Mesenteric fat pad (tissue), 1 donor: ENCODE results near the gene ERN1. TPM values are rescaled to one million over a fixed set of nuclear protein-coding genes. Genes with fewer than 3 reads are reported as not detected.
"Not testable (repeated sequence)": the region's sequence is repeated elsewhere in the genome, so short reads cannot be mapped to it uniquely, and the experiment has no call there.

ENCODE experiments used
- DNase-seq: peaks from one replicate; pipeline ENCODE4 v3.0.0-alpha.2; 2020; ENCODE audit warnings: low spot score
- long read RNA-seq: library from polyadenylated mRNA; unstranded; transcript quantifications from one replicate; pipeline ENCODE4 v2.0.0, GENCODE V29; 2020
- total RNA-seq: library from RNA; stranded (reverse); fragmentation: NEBNext Ultra II Directional; extraction: Animal tissue kit (Norgen Biotek cat#: 25700); gene quantifications from one replicate; pipeline ENCODE4 v1.2.1, GENCODE V29; 2021
- donor health status: DM: yes; HTN: yes; CAD: no.

ERN1 gene
- 27.1 TPM for total RNA-seq
- long read RNA-seq, partial matches to known transcripts = 0 of 11 reads
- long read RNA-seq, other reads (novel, unspliced or antisense) = 11 of 11 reads

- peak; percentile 98 for DNase-seq
Measured at GRCh38 chr17:64129765-64130558, at the start of gene ERN1. ERN1 (minus strand) TSS chr17:64130144; CDS start chr17:64130029, 115 bp downstream.

- DNase-seq = not testable (repeated sequence)
Measured at GRCh38 chr17:64179024-64179423, 49.1 kb upstream of the ERN1 start.

- no peak for DNase-seq
Measured at GRCh38 chr17:64178011-64178825, 48.3 kb upstream of the ERN1 start.

DNA sequence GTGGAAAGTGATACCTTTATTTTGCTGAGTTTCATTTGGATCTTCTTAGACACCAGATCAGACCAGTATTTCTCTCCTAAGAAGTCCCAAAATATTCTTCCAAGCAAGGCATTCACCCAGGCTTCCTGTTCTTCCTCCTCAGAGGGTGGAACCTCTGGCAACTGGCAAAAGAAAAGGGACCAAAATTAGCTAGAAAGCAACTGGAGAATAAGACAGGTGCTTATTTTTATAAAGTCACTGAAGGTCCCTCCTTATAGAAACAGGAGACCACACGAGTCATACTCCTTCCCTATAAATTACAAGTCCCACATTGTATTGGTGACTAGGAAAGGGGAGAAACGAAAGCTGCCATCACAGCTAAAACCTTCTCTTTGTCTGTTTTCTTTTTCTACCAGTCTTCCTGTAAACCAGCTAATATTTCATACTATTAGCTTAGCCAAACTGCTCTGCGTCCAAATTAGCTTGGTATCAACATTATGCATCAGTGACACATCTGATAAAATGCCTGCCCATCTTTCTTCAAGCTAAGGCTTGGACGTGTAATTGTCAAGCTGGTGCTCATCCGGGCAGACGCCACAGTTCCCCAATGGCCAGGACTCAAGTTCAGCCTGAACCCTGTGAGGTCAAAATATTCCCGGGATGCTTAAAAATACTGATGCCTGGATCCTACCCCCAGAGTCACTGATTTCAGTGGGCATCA, 47.5 kb upstream of the ERN1 start:
- no peak for DNase-seq

GRCh38 chr17:64176556-64176955, 46.6 kb upstream of the ERN1 start:
- no peak for DNase-seq

GRCh38 chr17:64174686-64175456, 44.9 kb upstream of the ERN1 start:
- no peak for DNase-seq

- DNase-seq = no peak
Measured at GRCh38 chr17:64173646-64174045, 43.7 kb upstream of the ERN1 start.

GRCh38 chr17:64172510-64172909, 42.6 kb upstream of the ERN1 start:
- DNase-seq = no peak

GRCh38 chr17:64171041-64171440, 41.1 kb upstream of the ERN1 start:
- DNase-seq = no peak

DNA sequence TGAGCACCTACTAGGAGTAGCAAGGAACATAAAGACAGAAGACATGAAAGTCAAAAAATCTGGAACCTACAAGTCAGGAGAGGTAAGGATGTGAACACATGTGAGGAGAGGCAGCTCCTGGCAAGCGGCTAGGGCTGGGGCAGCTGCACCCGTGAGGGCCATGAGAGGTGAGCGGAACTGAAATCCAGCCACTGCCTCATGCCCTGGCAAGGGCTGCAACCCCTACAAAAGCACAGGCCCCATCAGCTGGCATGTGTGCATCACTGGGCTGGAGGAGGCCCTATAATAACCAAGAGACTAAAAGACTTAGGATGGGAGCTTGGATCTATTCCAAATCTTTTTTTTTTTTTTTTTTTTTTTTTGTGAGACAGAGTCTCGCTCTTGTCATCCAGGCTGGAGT, 40.3 kb upstream of the ERN1 start:
- DNase-seq = no peak

DNA sequence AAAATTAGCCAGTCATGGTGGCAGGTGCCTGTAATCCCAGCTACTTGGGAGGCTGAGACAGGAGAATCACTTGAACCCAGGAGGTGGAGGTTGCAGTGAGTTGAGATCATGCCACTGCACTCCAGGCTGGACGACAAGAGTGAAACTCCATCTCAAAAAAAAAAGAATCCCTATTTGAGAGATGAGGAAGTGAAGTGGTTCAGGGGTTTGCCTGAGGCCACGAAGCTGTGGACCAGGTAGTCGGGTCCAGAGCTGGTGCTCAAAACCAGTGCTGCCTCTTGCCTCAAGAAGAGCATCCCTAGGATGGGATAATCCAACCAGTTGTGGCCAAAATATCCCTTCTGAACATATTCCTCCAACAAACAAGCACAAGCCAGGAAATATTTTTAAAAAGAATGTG, 37.7 kb upstream of the ERN1 start:
- not testable (repeated sequence) for DNase-seq

GRCh38 chr17:64166876-64167275, 36.9 kb upstream of the ERN1 start:
- no peak for DNase-seq

DNA sequence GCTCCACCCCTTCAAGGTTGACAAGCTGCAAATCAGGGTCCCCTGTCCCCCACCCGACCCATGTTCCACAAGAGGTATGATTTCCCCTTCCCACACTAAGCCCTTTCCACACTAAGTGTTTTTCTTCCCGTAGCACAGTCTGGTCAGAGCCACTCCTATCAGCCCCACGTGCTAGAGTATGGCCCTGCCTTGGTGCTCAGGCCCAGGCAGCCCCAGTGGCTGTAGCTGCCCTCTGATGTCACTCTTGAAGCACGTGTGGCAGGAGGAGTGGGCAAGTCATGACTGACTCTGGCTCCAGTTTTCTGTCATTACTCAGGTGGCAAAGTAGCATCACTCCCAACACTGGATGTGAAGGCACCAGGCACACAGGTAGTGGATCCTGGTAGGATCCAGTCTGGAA, 35.4 kb upstream of the ERN1 start:
- DNase-seq = no peak

DNA sequence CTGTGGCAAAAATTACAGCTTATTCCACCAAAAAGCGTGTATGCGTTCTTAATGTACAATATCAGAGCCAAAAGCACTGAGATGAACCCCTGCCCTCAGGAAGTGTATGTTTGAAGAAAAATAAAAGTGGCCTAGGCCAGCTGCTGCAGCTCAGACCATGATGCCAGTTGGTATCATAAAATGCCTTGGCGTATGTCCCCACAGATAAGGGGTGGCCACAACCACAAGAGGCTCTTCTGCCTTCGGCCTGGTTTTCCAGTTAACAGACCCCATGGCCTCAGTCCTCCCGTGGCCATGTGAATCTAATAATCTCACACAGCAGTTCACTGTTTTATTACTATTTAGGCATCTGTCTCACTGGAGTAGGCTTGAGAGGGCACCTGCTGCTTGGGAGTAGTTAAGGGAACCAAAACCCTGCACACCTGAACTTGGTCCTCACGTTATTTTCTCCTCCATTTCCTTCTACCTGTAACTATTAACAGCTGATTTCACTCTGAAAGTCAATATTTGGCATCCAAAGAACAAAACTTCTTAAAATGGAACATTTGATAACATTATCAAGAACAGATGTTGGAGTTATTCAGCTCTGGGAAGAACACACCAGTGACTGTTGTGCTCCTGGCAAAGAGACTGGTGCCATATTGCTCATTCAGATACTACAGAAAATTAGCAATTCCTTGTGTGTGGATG, 34.8 kb upstream of the ERN1 start:
- no peak for DNase-seq

GRCh38 chr17:64163468-64163867, 33.5 kb upstream of the ERN1 start:
- DNase-seq = no peak

DNA sequence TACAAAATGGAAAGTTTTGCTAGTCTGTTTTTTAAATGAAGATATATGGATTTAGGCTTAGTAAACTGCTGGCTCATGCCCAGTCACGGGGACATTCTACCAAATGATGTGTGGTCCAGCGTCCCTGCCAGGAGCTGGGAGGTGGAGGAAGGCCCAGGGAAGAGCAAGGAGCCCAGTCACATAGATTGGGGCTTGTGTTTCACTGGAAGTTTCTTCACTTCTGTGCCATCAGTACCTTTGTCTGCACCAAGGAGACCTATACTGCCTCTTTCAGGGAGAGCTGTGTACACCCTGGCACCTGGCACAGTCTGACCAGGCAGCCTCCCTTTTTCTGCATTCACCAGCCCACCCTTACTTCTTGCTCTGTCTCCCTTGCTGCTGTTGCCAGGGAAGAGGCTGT, 32.6 kb upstream of the ERN1 start:
- no peak for DNase-seq

- DNase-seq = no peak
Measured at GRCh38 chr17:64161380-64162176, 31.6 kb upstream of the ERN1 start.

- DNase-seq = no peak
Measured at GRCh38 chr17:64160378-64160777, 30.4 kb upstream of the ERN1 start.

DNA sequence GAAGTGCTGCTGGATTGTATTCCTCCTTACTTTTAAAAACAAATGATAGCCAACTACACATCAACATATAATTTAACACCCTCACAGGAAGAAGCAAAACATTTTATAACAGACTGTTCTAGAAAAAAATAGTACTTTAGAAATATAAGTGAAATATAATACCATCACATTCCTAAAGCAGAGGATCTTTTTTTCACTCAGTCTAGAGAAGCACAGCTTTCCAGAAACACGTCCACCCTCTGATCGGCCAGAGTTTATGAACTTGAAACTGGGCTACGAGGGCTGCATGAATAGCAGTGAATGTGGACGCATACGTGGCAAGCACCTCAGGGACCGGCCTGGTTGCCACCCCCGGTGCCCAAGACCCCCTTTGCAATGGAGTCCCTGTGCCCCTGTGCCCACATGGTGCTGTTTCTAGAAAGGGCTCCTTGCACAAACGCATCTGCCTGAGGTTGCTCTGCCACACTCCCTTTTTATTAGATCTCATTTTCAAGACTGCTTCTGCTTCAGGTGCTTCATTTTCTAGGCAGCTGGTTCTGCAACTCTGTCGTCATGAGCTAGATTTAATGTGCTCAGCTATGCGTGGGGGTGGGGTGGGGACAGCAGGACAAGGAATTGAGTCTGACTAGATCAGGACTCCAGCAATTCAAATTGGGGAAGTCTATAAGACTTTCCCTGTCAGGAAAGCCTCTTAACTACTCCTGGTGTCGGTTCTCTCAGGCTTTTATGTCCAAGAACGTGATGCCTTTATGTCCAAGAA, 29.1 kb upstream of the ERN1 start:
- no peak for DNase-seq
